Measurements from ENCODE around the gene TSC2.
"Not testable (repeated sequence)": the region's sequence is repeated elsewhere in the genome, so short reads cannot be mapped to it uniquely, and the experiment has no call there.

The TSC2 gene

GRCh38 chr16:2009791-2010510 lies 37.8 kb upstream of the TSC2 start, which contains the start of gene ZNF598:
Gene ZNF598 (minus strand): TSS chr16:2009821.
- peak; percentile 80 to 87 for DNase-seq

GRCh38 chr16:2011726-2012125 lies 36.1 kb upstream of the TSC2 start:
- not testable (repeated sequence) for DNase-seq

DNA sequence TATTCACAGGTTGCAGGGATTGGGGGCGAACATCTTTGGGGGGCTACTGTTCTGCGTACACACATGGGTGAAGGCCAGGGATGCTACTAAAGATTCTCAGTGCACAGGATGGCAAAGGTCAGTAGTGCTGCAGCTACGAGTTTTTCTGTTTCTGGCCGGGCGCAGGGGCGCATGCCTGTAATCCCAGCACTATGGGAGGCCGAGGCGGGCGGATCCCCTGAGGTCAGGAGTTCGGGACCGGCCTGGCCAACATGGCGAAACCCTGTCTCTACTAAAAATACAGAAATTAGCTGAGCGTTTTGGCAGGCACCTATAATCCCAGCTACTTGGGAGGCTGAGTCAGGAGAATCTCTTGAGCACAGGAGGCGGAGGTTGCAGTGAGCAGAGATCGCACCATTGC lies 34.3 kb upstream of the TSC2 start:
- no peak for DNase-seq

GRCh38 chr16:2015117-2015946 lies 32.5 kb upstream of the TSC2 start:
- peak; percentile 70 to 78 for DNase-seq

DNA sequence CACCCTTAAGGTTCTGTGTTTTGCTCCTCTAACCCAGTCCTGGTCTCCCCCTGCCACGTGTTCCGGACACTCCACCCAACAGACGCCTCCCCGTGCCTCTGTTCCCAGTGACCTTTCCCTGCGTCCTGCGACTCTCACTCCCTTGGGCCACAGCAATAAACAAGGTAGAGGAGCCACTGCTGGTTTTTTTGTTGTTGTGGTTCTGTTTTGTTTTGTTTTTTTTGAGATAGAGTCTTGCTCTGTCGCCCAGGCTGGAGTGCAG lies 31.9 kb upstream of the TSC2 start:
- DNase-seq = no peak

DNA sequence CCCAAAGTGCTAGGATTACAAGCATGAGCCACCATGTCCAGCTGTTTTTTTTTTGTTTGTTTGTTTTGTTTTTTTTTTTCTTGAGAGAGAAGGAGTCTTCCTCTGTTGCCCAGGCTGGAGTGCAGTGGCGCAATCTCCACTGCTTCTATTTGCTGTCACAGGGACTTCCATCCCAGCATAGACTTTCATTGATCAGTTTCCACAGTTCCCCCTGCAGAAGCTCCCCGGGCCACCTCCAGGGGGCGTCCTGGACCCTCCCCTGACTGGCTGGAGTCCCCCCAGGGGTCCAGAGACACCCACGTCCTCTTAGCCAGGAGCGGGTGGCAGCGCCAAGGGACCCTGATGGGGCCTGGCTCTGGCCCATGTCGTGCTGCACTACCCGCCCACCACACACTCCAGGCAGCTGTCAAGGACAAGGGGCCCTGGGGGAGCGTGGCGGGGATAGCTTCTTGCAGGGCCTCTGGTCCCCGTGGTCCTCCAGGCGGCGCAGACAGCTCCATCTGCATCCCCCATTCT lies 31.3 kb upstream of the TSC2 start:
- DNase-seq = no peak

- DNase-seq = no peak
These were observed 28.3 kb upstream of the TSC2 start, which contains the start of gene NPW for GRCh38 chr16:2019518-2019920. Gene NPW (plus strand): TSS chr16:2019785.

- no peak for DNase-seq
These were observed 27.6 kb upstream of the TSC2 start for GRCh38 chr16:2019921-2020831.

DNA sequence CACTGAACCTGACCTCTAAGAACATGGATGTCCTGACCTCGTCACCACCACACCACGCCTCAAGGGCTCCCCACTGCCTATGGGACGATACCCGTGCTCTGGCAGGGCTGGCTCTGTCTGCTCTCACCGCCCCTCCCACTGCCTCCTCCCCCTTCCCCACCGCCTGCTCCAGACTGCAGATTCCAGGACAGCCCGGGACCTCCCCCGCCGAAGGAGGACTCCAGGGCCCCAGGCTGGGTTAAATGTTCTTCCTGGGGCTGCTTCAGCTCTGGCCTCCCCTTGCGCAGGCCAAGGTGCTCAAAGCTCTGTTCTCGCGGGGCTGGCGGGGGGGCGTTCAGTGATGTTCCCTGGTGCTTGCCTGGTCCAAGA lies 25.1 kb upstream of the TSC2 start:
- peak in 1 of 2 donors; percentile 22 for DNase-seq

- DNase-seq = peak; percentile 74 to 99
These were observed 24.4 kb upstream of the TSC2 start for GRCh38 chr16:2023092-2024031.

GRCh38 chr16:2024032-2024420 lies 23.8 kb upstream of the TSC2 start:
- no peak for DNase-seq

DNA sequence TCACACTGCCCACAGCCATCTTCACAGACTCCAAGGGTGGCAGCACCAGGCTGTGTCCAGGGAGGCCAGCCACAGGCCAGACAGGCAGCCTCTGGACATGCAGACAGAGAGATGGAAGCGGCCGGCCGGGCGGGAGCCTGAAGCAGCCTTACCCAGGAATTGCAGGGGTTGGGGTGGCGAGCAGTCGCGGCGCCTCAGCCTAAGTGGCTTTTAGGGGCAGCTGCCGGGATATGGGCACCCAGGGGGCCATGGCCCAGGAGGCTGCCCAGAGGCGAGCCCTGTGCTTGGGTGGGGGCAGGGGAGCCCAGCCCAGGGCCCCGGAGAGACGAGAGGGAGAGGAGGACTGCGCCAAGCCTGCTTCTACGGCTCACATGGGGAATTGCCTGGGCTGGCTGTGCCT lies 22.5 kb upstream of the TSC2 start:
- DNase-seq = no peak

GRCh38 chr16:2025878-2026460 lies 21.8 kb upstream of the TSC2 start:
- DNase-seq = no peak

GRCh38 chr16:2026461-2027023 lies 21.2 kb upstream of the TSC2 start, which contains the start of gene NHERF2:
Gene NHERF2 (plus strand): TSS chr16:2026902. CDS start chr16:2027006, 104 bp downstream.
- no peak for DNase-seq

DNA sequence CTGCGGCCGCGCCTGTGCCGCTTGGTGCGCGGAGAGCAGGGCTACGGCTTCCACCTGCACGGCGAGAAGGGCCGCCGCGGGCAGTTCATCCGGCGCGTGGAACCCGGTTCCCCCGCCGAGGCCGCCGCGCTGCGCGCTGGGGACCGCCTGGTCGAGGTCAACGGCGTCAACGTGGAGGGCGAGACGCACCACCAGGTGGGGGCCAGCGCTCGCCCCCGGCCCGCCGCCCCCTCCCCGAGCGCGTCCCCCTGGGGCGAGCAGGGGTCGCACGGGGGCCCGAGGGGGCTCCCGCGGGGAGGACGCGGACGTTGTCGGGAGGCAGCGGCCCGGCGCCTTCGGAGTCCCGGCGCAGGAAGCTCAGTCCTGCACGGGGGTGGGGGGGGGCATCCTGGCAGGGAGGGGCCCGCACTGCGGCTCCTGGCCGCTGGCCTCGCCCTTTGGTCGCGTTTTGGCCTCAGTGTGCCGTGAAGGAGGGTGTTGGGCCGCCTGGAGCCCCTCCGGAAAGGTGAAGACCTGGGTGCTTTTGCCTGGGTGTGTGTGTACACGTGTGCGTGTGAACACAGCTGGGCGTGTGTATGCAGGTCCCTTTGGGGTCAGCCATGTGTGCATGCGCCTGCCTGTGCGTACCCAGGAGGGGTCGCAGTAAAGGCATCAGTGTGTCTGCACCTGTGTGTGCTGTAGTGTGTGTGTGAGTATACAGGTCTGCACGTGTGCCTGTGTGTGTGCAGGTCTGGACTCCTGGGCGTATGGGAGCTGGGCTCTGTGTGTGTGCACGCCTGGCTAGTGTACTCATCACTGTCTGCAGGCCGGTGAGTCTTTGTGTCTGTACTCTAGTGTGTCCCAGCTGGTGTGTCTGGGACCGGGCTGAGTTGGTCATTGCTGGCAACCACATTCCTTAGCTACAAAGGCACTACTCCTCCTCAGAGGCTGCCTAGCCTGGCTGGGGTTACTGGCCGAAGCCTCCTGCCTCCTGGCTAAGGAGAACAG lies 20.5 kb upstream of the TSC2 start:
- DNase-seq = no peak

GRCh38 chr16:2028146-2028545 lies 19.6 kb upstream of the TSC2 start:
- no peak for DNase-seq

DNA sequence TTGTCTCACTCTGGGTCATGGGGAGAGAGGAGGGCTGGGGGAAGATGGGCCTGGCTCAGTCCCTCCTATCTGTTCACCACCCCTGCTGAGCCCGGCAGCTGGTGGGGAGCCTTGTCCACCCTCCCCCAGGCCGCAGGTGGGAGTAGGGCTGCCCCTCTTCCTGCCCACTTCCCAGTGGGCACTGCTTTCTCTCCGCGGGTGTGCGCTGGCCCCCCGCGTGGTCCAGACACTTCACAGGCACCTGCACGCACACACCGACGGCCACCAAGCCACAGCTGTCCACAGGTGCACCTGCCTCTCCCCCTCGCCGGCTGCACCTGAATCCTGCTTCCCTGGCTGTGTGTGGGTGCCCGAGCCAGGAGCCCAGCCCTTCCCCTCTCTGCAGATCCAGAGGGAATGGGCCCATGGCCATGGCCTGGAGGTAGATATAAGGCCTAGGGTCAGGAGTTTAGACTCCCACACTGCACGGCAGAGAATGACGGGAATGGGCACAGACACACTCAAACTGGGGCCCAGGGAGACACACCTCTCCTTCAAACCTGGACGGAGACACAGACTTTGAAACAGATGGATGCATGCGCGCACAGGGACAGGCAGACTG lies 19.1 kb upstream of the TSC2 start:
- DNase-seq = no peak

DNA sequence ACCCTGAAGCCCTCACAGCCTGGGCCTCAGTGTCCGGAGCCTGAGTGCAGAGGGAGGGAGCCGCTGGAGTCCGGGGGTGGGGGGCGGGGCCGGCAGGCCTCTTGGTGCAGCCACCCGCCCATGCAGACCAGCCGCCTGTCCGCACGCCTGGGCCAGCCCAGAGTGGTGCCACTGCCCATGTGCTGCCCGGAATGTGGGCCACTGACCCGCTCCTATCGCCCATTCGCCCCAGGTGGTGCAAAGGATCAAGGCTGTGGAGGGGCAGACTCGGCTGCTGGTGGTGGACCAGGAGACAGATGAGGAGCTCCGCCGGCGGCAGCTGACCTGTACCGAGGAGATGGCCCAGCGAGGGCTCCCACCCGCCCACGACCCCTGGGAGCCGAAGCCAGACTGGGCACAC lies 18.4 kb upstream of the TSC2 start:
- no peak for DNase-seq

DNA sequence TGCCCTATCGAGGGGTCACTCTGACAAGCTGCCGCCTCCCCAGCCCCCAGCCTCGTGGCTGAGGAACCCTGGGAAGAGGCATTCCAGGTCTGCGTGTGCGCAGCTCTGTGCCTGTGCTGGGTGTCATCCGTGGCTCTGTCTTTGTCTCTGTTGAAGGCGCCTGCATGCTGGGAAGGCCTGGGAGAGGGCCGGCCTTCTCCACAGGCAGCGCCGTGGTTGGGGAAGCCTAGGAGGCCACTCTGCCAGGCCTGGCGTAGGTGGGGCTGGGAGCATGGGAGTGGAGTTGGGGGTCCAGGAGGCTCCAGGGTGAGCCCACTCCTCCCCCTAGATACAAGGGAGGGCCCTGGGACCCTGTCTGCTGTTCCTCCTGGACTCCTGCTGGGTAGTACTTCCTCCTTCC lies 17.7 kb upstream of the TSC2 start:
- DNase-seq = no peak

All from inflammatory macrophage treated with lipopolysaccharide for 1 hour (primary cell).